H9 (cell line): Measurements from ENCODE around the gene ANKRD44. TPM values are rescaled to one million over a fixed set of nuclear protein-coding genes. Genes with fewer than 3 reads are reported as not detected.
A peak's percentile ranks its signal among the peaks of the same experiment; 100 is the strongest.

Experiments used
- DNase-seq: peaks from one replicate; pipeline ENCODE4 v3.0.0-alpha.2; 2017
- H2AFZ ChIP-seq: one replicate; pipeline ENCODE4 v1.6.1; 2013; ENCODE audit warnings: mild to moderate bottlenecking, low read length, control low read depth, moderate library complexity
- H2AK5ac ChIP-seq: 2 replicates; pipeline ENCODE4 v1.6.1; 2013; ENCODE audit warnings: low read length, control low read depth, mixed read lengths; ENCODE audit not compliant: insufficient read length
- H2BK120ac ChIP-seq: one replicate; pipeline ENCODE4 v1.6.1; 2013; ENCODE audit warnings: low read depth, mild to moderate bottlenecking, low read length, control low read depth, inconsistent platforms; ENCODE audit not compliant: poor library complexity, severe bottlenecking
- H2BK12ac ChIP-seq: 2 replicates; pipeline ENCODE4 v1.6.1; 2013; ENCODE audit warnings: low read length, control low read depth, mixed read lengths, low read depth; ENCODE audit not compliant: insufficient read length
- H2BK15ac ChIP-seq: 2 replicates; pipeline ENCODE4 v1.6.1; 2013; ENCODE audit warnings: low read depth, low read length, control low read depth
- H2BK20ac ChIP-seq: one replicate; pipeline ENCODE4 v1.6.1; 2013; ENCODE audit warnings: low read depth, mild to moderate bottlenecking, low read length, control low read depth, inconsistent platforms; ENCODE audit not compliant: poor library complexity, severe bottlenecking
- H2BK5ac ChIP-seq: 2 replicates; pipeline ENCODE4 v1.6.1; 2013; ENCODE audit warnings: low read length, control low read depth, mixed read lengths; ENCODE audit not compliant: insufficient read length
- H3K14ac ChIP-seq: 2 replicates; pipeline ENCODE4 v1.6.1; 2013; ENCODE audit warnings: low read length, control low read depth; ENCODE audit not compliant: insufficient read depth
- H3K18ac ChIP-seq: 2 replicates; pipeline ENCODE4 v1.6.1; 2013; ENCODE audit warnings: low read depth, mild to moderate bottlenecking, mixed read lengths, low read length, control low read depth; ENCODE audit not compliant: insufficient read length
- H3K23ac ChIP-seq: 2 replicates; pipeline ENCODE4 v1.6.1; 2013; ENCODE audit warnings: low read length, control low read depth, mixed read lengths, low read depth; ENCODE audit not compliant: insufficient read length
- H3K23me2 ChIP-seq: 2 replicates; pipeline ENCODE4 v1.6.1; 2013; ENCODE audit warnings: low read depth, mild to moderate bottlenecking, mixed read lengths, low read length, control low read depth; ENCODE audit not compliant: insufficient read length, poor library complexity, severe bottlenecking
- H3K27ac ChIP-seq: 2 replicates; pipeline ENCODE4 v1.5.1; 2013; ENCODE audit warnings: low read length, control low read depth, mixed read lengths, low read depth; ENCODE audit not compliant: insufficient read length
- H3K27me3 ChIP-seq: 2 replicates; pipeline ENCODE4 v1.6.1; 2013; ENCODE audit warnings: low read length, control low read depth, inconsistent platforms; ENCODE audit not compliant: insufficient read depth
- H3K4ac ChIP-seq: 2 replicates; pipeline ENCODE4 v1.6.1; 2013; ENCODE audit warnings: low read depth, mild to moderate bottlenecking, control low read depth, inconsistent platforms, low read length, moderate library complexity
- H3K4me1 ChIP-seq: 2 replicates; pipeline ENCODE4 v1.6.1; 2013; ENCODE audit warnings: low read length, control low read depth, inconsistent platforms; ENCODE audit not compliant: insufficient read depth
- H3K4me2 ChIP-seq: 2 replicates; pipeline ENCODE4 v1.6.1; 2013; ENCODE audit warnings: low read length, control low read depth, mixed read lengths; ENCODE audit not compliant: insufficient read length, insufficient read depth
- H3K56ac ChIP-seq: 2 replicates; pipeline ENCODE4 v1.6.1; 2013; ENCODE audit warnings: low read depth, mild to moderate bottlenecking, mixed read lengths, low read length, control low read depth; ENCODE audit not compliant: insufficient read length
- H3K79me1 ChIP-seq: 2 replicates; pipeline ENCODE4 v1.6.1; 2013; ENCODE audit warnings: low read depth, mild to moderate bottlenecking, moderate library complexity, low read length, control low read depth, inconsistent platforms; ENCODE audit not compliant: insufficient read depth, poor library complexity, severe bottlenecking
- H3K79me2 ChIP-seq: 2 replicates; pipeline ENCODE4 v1.6.1; 2013; ENCODE audit warnings: low read length, control low read depth, inconsistent platforms; ENCODE audit not compliant: insufficient read depth
- H3K9ac ChIP-seq: 2 replicates; pipeline ENCODE4 v1.6.1; 2013; ENCODE audit warnings: low read length, control low read depth, mixed read lengths; ENCODE audit not compliant: insufficient read length; ENCODE audit errors: extremely low read depth
- H3K9me3 ChIP-seq: one replicate; pipeline ENCODE4 v1.6.1; 2013; ENCODE audit warnings: low read depth, low read length, inconsistent platforms; ENCODE audit not compliant: control insufficient read depth
- H3T11ph ChIP-seq: one replicate; pipeline ENCODE4 v1.6.1; 2013; ENCODE audit warnings: mild to moderate bottlenecking, low read length, control low read depth, inconsistent platforms
- H4K20me1 ChIP-seq: one replicate; pipeline ENCODE4 v1.6.1; 2013; ENCODE audit not compliant: control insufficient read depth, insufficient read length, insufficient read depth
- H4K5ac ChIP-seq: 2 replicates; pipeline ENCODE4 v1.6.1; 2013; ENCODE audit warnings: low read depth, mild to moderate bottlenecking, mixed read lengths, low read length, control low read depth; ENCODE audit not compliant: insufficient read length
- H4K8ac ChIP-seq: replicated peaks from 2 replicates; pipeline ENCODE4 v1.6.1; 2013; ENCODE audit warnings: low read length, control low read depth, mixed read lengths, low read depth; ENCODE audit not compliant: insufficient read length
- H4K91ac ChIP-seq: 2 replicates; pipeline ENCODE4 v1.6.1; 2013; ENCODE audit warnings: low read depth, mild to moderate bottlenecking, moderate library complexity, mixed read lengths, low read length, control low read depth; ENCODE audit not compliant: insufficient read length
- H3K27ac Mint-ChIP-seq, 3 experiments: 2 replicates in 2 of 3; 3 replicates in 1 of 3; pipeline ENCODE4 v1.8.0; 2020 to 2021; ENCODE audit warnings: mixed read lengths in 3 of 3, mild to moderate bottlenecking in 1 of 3, moderate library complexity in 1 of 3
- H3K27me3 Mint-ChIP-seq: 2 replicates; pipeline ENCODE4 v1.8.0; 2021; ENCODE audit warnings: low read depth, mild to moderate bottlenecking, moderate library complexity, mixed read lengths
- H3K36me3 Mint-ChIP-seq, 3 experiments: 2 replicates in 2 of 3; 3 replicates in 1 of 3; pipeline ENCODE4 v1.8.0; 2020 to 2021; ENCODE audit warnings: low read depth in 3 of 3, mixed read lengths in 3 of 3; ENCODE audit not compliant: insufficient read depth in 1 of 3
- H3K4me1 Mint-ChIP-seq, 2 experiments: 2 replicates each; pipeline ENCODE4 v1.8.0; 2020; ENCODE audit warnings: mixed read lengths in 2 of 2
- H3K4me3 Mint-ChIP-seq, 2 experiments: 2 replicates in 1 of 2; 3 replicates in 1 of 2; pipeline ENCODE4 v1.8.0; 2020 to 2021; ENCODE audit warnings: mild to moderate bottlenecking in 2 of 2, mixed read lengths in 2 of 2, moderate library complexity in 1 of 2
- H3K9me3 Mint-ChIP-seq, 2 experiments: 2 replicates in 1 of 2; 3 replicates in 1 of 2; pipeline ENCODE4 v1.8.0; 2020; ENCODE audit warnings: mild to moderate bottlenecking in 2 of 2, mixed read lengths in 2 of 2, moderate library complexity in 1 of 2
- CTCF ChIP-seq: fragments of 200-600 bp; sonication (generic); conservative IDR thresholded peaks from 3 replicates; pipeline ENCODE4 v1.8.0; 2021; ENCODE audit warnings: antibody characterized with exemption, mild to moderate bottlenecking
- WGBS: extraction: QIAGEN DNeasy Blood & Tissue Kit; methylation state at CpG from one replicate; pipeline ENCODE4 v1.1.7; 2013; ENCODE audit warnings: missing lambda C conversion rate, low lambda C conversion rate, mixed read lengths; ENCODE audit not compliant: insufficient read length; ENCODE audit errors: extremely low coverage; 5-methylcytosine and 5-hydroxymethylcytosine counted together
- total RNA-seq: library from RNA; stranded (reverse); gene quantifications from 2 replicates; pipeline ENCODE4 v1.2.1, GENCODE V29; 2021

The ANKRD44 gene
- total RNA-seq, 1 experiment from 2014 or later: 1.9 TPM

GRCh38 chr2:197359859-197360258 lies 49.3 kb upstream of the ANKRD44 start:
- H3K4me1 Mint-ChIP-seq: peaks cover 0 to 6% of the 10 kb centered on the region in 2 experiments; a peak in 3 of 4 replicates
- Histone ChIP-seq H2BK5ac (no peak overlapping the region), H3K4me1 (no peaks in the 10 kb centered on the region), H3K27ac (no peak overlapping the region), H3K9me3 (no peaks in the 10 kb centered on the region), H2AFZ (no peak overlapping the region), H3K56ac (no peak overlapping the region), H3K79me1 (no peaks in the 10 kb centered on the region), H3K18ac (no peak overlapping the region), H3K27me3 (no peaks in the 10 kb centered on the region), H3K23me2 (no peaks in the 10 kb centered on the region), H2BK20ac (no peak overlapping the region), H2BK120ac (no peak overlapping the region), H3K14ac (no peak overlapping the region), H3T11ph (no peak overlapping the region), H3K4ac (no peak overlapping the region), H3K23ac (no peak overlapping the region), H3K4me2 (no peak overlapping the region), H2AK5ac (no peak overlapping the region), H4K5ac (no peak overlapping the region), H3K79me2 (no peaks in the 10 kb centered on the region), H4K91ac (no peak overlapping the region), H4K8ac (no peak overlapping the region), H4K20me1 (no peaks in the 10 kb centered on the region), H2BK12ac (no peak overlapping the region), H2BK15ac (no peak overlapping the region), H3K9ac (no peak overlapping the region)
- peak; percentile 63 for TF ChIP-seq CTCF
- no peak overlapping the region for H3K27ac Mint-ChIP-seq
- no peaks in the 10 kb centered on the region for H3K36me3 Mint-ChIP-seq
- H3K9me3 Mint-ChIP-seq: 0 out of 5 replicates have a peak, but pooled peaks cover 0 to 2% of the 10 kb centered on the region in 2 experiments
- H3K4me3 Mint-ChIP-seq: no peak overlapping the region
- no peaks in the 10 kb centered on the region for H3K27me3 Mint-ChIP-seq
- peak; percentile 38 for DNase-seq
- WGBS: no CpG with 5 or more reads among the region's 1 CpG
